ENCODE measurements around the gene PTPRC. TPM values are rescaled to one million over a fixed set of nuclear protein-coding genes. Genes with fewer than 3 reads are reported as not detected.

The PTPRC gene
- total RNA-seq, 1 experiment from 2014 or later = not detected

DNA sequence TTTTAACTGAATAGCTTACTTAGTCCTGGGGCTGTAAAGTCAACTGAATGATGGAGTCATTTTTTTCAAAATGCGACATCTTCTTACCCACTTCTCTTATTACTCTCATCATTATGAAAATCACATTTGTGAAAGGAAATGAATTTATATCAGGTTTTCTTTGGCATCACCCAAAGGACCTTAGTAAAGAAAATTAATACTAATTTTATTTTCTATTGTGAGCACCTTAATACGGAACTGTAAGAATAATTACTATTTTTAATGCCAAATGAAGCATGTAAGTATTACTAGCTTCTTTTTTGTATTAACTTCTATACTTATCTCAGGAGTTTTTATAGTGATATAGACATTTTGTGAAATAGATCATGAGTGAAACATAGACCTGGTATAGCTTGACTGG is 30.9 kb downstream of the PTPRC start:
- Histone ChIP-seq H3K4me3 (ENCODE audit: low read depth, low read length, poor library complexity, severe bottlenecking) (no peak overlapping the region), H3K27me3 (replicated peaks; ENCODE audit: insufficient read depth, low read depth, low read length, poor library complexity) (no peaks in the 10 kb centered on the region), H3K9me3 (ENCODE audit: low read depth, low read length, poor library complexity, severe bottlenecking) (no peaks in the 10 kb centered on the region), H3K4me1 (ENCODE audit: insufficient read depth, low read length, poor library complexity, severe bottlenecking) (no peaks in the 10 kb centered on the region), H3K27ac (ENCODE audit: low read depth, low read length, poor library complexity, severe bottlenecking) (no peak overlapping the region), H3K36me3 (ENCODE audit: insufficient read depth, low read length, poor library complexity, severe bottlenecking) (no peaks in the 10 kb centered on the region)
- no peak for DNase-seq (ENCODE audit: low spot score)
- ChIA-PET CTCF (no interaction called here), POLR2A (ENCODE audit: low non-redundant PET) (no interaction called here)
- TF ChIP-seq, protein P1, sequence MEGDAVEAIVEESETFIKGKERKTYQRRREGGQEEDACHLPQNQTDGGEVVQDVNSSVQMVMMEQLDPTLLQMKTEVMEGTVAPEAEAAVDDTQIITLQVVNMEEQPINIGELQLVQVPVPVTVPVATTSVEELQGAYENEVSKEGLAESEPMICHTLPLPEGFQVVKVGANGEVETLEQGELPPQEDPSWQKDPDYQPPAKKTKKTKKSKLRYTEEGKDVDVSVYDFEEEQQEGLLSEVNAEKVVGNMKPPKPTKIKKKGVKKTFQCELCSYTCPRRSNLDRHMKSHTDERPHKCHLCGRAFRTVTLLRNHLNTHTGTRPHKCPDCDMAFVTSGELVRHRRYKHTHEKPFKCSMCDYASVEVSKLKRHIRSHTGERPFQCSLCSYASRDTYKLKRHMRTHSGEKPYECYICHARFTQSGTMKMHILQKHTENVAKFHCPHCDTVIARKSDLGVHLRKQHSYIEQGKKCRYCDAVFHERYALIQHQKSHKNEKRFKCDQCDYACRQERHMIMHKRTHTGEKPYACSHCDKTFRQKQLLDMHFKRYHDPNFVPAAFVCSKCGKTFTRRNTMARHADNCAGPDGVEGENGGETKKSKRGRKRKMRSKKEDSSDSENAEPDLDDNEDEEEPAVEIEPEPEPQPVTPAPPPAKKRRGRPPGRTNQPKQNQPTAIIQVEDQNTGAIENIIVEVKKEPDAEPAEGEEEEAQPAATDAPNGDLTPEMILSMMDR (conservative IDR thresholded peaks at IDR 0.05; ENCODE audit: low read depth, low read length) = no peak
- no peak for TF ChIP-seq EZH2 (IDR thresholded peaks at IDR 0.05; ENCODE audit: borderline replicate concordance, low read depth, low read length, poor library complexity, severe bottlenecking)
- intact Hi-C loops (cut with micrococcal nuclease; ENCODE audit: unreplicated experiment) = no loop called here
- BruUV-seq (replicated peaks) = no TSS peak

DNA sequence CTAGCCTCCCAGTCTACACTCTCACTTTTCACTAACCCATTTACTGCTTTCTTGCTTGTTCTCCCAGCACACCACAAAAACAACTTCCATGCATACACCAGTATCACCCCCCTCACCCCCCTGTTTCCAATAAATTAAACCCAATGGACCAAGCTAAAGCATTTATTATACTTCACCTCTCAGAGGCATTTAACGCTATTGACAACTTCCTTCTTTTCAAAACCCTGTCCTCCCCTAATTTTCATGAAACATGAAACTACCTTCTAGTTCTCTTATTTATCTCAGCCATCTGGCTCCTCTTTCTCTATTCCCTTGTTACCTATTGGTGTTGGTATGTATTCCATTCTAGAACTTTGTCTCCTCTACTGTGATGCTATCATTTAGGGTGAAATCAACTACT is 32.3 kb downstream of the PTPRC start:
- POLR2A ChIA-PET (ENCODE audit: low non-redundant PET) = no interaction called here
- intact Hi-C loops (cut with micrococcal nuclease; ENCODE audit: unreplicated experiment) = no loop called here
- no peak overlapping the region for H3K4me3 ChIP-seq (ENCODE audit: low read depth, low read length, poor library complexity, severe bottlenecking)

DNA sequence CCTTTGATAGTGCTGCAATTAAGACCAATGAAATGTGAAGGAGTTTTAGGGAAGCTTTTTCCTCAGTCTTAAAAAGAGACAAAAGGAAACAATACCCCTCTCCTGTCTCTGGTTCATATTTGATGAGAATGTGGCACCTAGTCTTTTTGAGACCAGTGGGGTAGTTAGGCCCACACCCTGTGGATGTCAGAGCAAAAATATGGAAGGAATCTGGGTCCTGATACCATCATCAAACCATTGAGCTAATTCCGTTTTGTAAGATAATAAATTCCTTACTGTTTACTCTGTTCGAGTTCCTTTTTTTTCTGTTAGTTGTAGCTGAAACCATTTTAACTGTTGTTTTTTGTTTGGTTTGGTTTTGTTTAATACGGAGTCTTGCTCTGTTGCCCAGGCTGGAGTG is 33.3 kb downstream of the PTPRC start:
- TF ChIP-seq, protein P1 (conservative IDR thresholded peaks at IDR 0.05; ENCODE audit: low read depth, low read length) = no peak
- TF ChIP-seq EZH2 (IDR thresholded peaks at IDR 0.05; ENCODE audit: borderline replicate concordance, low read depth, low read length, poor library complexity, severe bottlenecking) = no peak
- DNase-seq (ENCODE audit: low spot score) = no peak
- ChIA-PET CTCF (no interaction called here), POLR2A (ENCODE audit: low non-redundant PET) (no interaction called here)
- no peak overlapping the region for H3K4me3 ChIP-seq (ENCODE audit: low read depth, low read length, poor library complexity, severe bottlenecking)
- H3K9me3 ChIP-seq (ENCODE audit: low read depth, low read length, poor library complexity, severe bottlenecking) = no peaks in the 10 kb centered on the region
- BruUV-seq (replicated peaks) = no TSS peak
- intact Hi-C loops (cut with micrococcal nuclease; ENCODE audit: unreplicated experiment) = no loop called here
- H3K27me3 ChIP-seq (replicated peaks; ENCODE audit: insufficient read depth, low read depth, low read length, poor library complexity) = no peaks in the 10 kb centered on the region
- H3K36me3 ChIP-seq (ENCODE audit: insufficient read depth, low read length, poor library complexity, severe bottlenecking) = no peaks in the 10 kb centered on the region
- no peaks in the 10 kb centered on the region for H3K4me1 ChIP-seq (ENCODE audit: insufficient read depth, low read length, poor library complexity, severe bottlenecking)
- H3K27ac ChIP-seq (ENCODE audit: low read depth, low read length, poor library complexity, severe bottlenecking) = no peak overlapping the region

More for the DNA sequence above, 32.3 kb downstream of the PTPRC start:
- BruUV-seq (replicated peaks) = no TSS peak
- Histone ChIP-seq H3K36me3 (ENCODE audit: insufficient read depth, low read length, poor library complexity, severe bottlenecking) (no peaks in the 10 kb centered on the region), H3K27ac (ENCODE audit: low read depth, low read length, poor library complexity, severe bottlenecking) (no peak overlapping the region), H3K27me3 (replicated peaks; ENCODE audit: insufficient read depth, low read depth, low read length, poor library complexity) (no peaks in the 10 kb centered on the region), H3K9me3 (ENCODE audit: low read depth, low read length, poor library complexity, severe bottlenecking) (no peaks in the 10 kb centered on the region), H3K4me1 (ENCODE audit: insufficient read depth, low read length, poor library complexity, severe bottlenecking) (no peaks in the 10 kb centered on the region)
- CTCF ChIA-PET = interaction anchor here (0.6 kb wide), 1 partner anchor 737 kb away, joined by 3 read pairs; no protein-coding TSS in a partner anchor
- no peak for DNase-seq (ENCODE audit: low spot score)
- TF ChIP-seq, protein P1 (conservative IDR thresholded peaks at IDR 0.05; ENCODE audit: low read depth, low read length) = no peak
- TF ChIP-seq EZH2 (IDR thresholded peaks at IDR 0.05; ENCODE audit: borderline replicate concordance, low read depth, low read length, poor library complexity, severe bottlenecking) = no peak

Data from A673 (cell line).